GM19351 (cell line): Measurements from ENCODE around the gene PDZD7.

Source experiments
- ATAC-seq: cut with Tn5 transposase; IDR thresholded peaks from one replicate; pipeline ENCODE4 v1.9.1; 2021; ENCODE audit warnings: mild to moderate bottlenecking, moderate library complexity; ENCODE audit not compliant: unreplicated experiment

The PDZD7 gene

GRCh38 chr10:101020427-101021075 lies 10.4 kb downstream of the PDZD7 start:
- ATAC-seq = no peak

- ATAC-seq = no peak
These were observed 11.6 kb downstream of the PDZD7 start for GRCh38 chr10:101019440-101019703.

- ATAC-seq = peak; percentile 48
These were observed 12.1 kb downstream of the PDZD7 start for GRCh38 chr10:101018600-101019439.

- ATAC-seq = no peak
These were observed 12.8 kb downstream of the PDZD7 start for GRCh38 chr10:101018118-101018599.

GRCh38 chr10:101016814-101017213 lies 14.1 kb downstream of the PDZD7 start:
- no peak for ATAC-seq

- no peak for ATAC-seq
These were observed 15.4 kb downstream of the PDZD7 start for GRCh38 chr10:101015582-101015973.

GRCh38 chr10:101014966-101015581 lies 15.9 kb downstream of the PDZD7 start:
- ATAC-seq = no peak

- ATAC-seq = no peak
These were observed 16.6 kb downstream of the PDZD7 start for GRCh38 chr10:101014230-101014884.

GRCh38 chr10:101013365-101013825 lies 17.5 kb downstream of the PDZD7 start:
- no peak for ATAC-seq

GRCh38 chr10:101012525-101013364 lies 18.2 kb downstream of the PDZD7 start:
- ATAC-seq = peak; percentile 78

- no peak for ATAC-seq
These were observed 19.2 kb downstream of the PDZD7 start for GRCh38 chr10:101011517-101012423.

- ATAC-seq = no peak
These were observed 20.6 kb downstream of the PDZD7 start for GRCh38 chr10:101010329-101010728.

- ATAC-seq = no peak
These were observed 22.0 kb downstream of the PDZD7 start for GRCh38 chr10:101008823-101009423.

GRCh38 chr10:101007915-101008822 lies 22.8 kb downstream of the PDZD7 start:
- ATAC-seq = no peak

- no peak for ATAC-seq
These were observed 23.7 kb downstream of the PDZD7 start for GRCh38 chr10:101007099-101007711.

- ATAC-seq = no peak
These were observed 24.3 kb downstream of the PDZD7 start for GRCh38 chr10:101006593-101007098.

GRCh38 chr10:101005869-101006567 lies 24.9 kb downstream of the PDZD7 start:
- no peak for ATAC-seq
